SU-DHL-6 (cell line): ENCODE data around the gene C15orf40.

ENCODE experiments used
- H2AFZ ChIP-seq: fragments of 200-600 bp; sonication (generic); 2 replicates; pipeline ENCODE4 v1.6.1; 2014; ENCODE audit warnings: low read depth, mild to moderate bottlenecking, moderate library complexity, mixed read lengths, antibody characterized with exemption, low read length; ENCODE audit not compliant: severe bottlenecking
- H3F3A ChIP-seq: fragments of 200-600 bp; shearing (Covaris generic); 2 replicates; pipeline ENCODE4 v1.6.0; 2016; ENCODE audit warnings: antibody characterized with exemption, mild to moderate bottlenecking; ENCODE audit not compliant: insufficient read depth
- H3K27ac ChIP-seq: fragments of 200-600 bp; sonication (generic); 2 replicates; pipeline ENCODE4 v1.5.1; 2016; ENCODE audit warnings: low read depth, mild to moderate bottlenecking, low read length, moderate library complexity, mixed read lengths
- H3K27me3 ChIP-seq: fragments of 200-600 bp; sonication (generic), shearing (Covaris generic); 2 replicates; pipeline ENCODE4 v1.6.0; 2014; ENCODE audit warnings: mild to moderate bottlenecking, low read length
- H3K36me3 ChIP-seq: fragments of 200-600 bp; sonication (generic); 2 replicates; pipeline ENCODE4 v1.6.1; 2014; ENCODE audit warnings: mild to moderate bottlenecking, low read length, mixed read lengths
- H3K4me2 ChIP-seq: fragments of 300-600, 200-600 bp; shearing (Covaris generic), sonication (generic); 2 replicates; pipeline ENCODE4 v1.6.0; 2014; ENCODE audit warnings: low read length, low read depth, mild to moderate bottlenecking; ENCODE audit not compliant: poor library complexity, severe bottlenecking
- H3K4me3 ChIP-seq: fragments of 200-600 bp; sonication (generic); 2 replicates; pipeline ENCODE4 v1.5.1; 2014; ENCODE audit warnings: antibody characterized with exemption, low read length, mild to moderate bottlenecking, mixed read lengths; ENCODE audit not compliant: insufficient read depth, poor library complexity, severe bottlenecking
- H3K79me2 ChIP-seq: fragments of 200-600 bp; sonication (generic); 2 replicates; pipeline ENCODE4 v1.6.1; 2014; ENCODE audit warnings: mild to moderate bottlenecking, low read length, moderate library complexity; ENCODE audit not compliant: insufficient read depth
- H3K9ac ChIP-seq: fragments of 200-600 bp; sonication (generic); 2 replicates; pipeline ENCODE4 v1.7.0; 2014; ENCODE audit warnings: mild to moderate bottlenecking, low read length
- H3K9me2 ChIP-seq: fragments of 200-600 bp; sonication (generic); replicated peaks from 2 replicates; pipeline ENCODE4 v1.6.1; 2014; ENCODE audit warnings: low read length; ENCODE audit not compliant: insufficient read depth
- H3K9me3 ChIP-seq: fragments of 200-600 bp; sonication (generic); 2 replicates; pipeline ENCODE4 v1.6.1; 2014; ENCODE audit warnings: low read length, mixed read lengths; ENCODE audit not compliant: insufficient read depth
- H4K20me1 ChIP-seq: fragments of 200-600 bp; sonication (generic); 2 replicates; pipeline ENCODE4 v1.6.1; 2014; ENCODE audit warnings: low read depth, mild to moderate bottlenecking, antibody characterized with exemption, low read length, moderate library complexity, mixed read lengths
- EZH2phosphoT487 ChIP-seq: fragments of 200-600 bp; sonication (generic), shearing (Covaris generic); conservative IDR thresholded peaks from 2 replicates; pipeline ENCODE4 v1.6.1; 2018; ENCODE audit warnings: mild to moderate bottlenecking, antibody characterized with exemption, low read length, moderate library complexity, mixed read lengths
- TF ChIP-seq, protein P1 (sequence below): fragments of 200-600 bp; sonication (generic); IDR thresholded peaks from one replicate; pipeline ENCODE4 v1.5.1; 2017; ENCODE audit warnings: antibody characterized with exemption, mild to moderate bottlenecking, low read length, moderate library complexity; ENCODE audit not compliant: insufficient read depth, poor library complexity, severe bottlenecking

Gene C15orf40

DNA sequence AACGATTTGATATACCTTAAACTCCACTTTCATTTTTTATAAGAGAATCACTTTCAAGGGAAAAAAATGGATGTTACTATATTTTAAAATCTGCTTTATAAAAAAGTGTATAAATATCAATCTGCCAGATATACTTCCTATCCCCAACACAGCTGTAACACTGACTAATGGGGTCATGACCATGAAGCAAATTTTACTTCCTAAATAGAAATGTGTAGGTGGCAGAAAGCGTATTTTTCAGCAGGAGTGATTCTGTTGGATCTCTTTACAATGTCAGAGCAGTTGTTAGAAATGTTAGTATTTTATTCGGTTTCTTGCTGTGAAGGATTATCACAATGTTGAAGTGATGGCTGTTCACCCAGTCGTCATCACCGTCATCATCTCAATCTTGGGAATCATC lies 5.5 kb upstream of the C15orf40 start:
- Histone ChIP-seq H3K36me3 (peaks cover 30% of the 10 kb centered on the region), H3K27ac (no peak overlapping the region), H4K20me1 (no peaks in the 10 kb centered on the region), H3K4me2 (no peak overlapping the region), H3K4me3 (no peak overlapping the region), H3K27me3 (no peaks in the 10 kb centered on the region), H3K9ac (no peak overlapping the region), H2AFZ (no peak overlapping the region), H3K9me3 (no peaks in the 10 kb centered on the region), H3K9me2 (no peaks in the 10 kb centered on the region), H3K79me2 (peaks cover 11% of the 10 kb centered on the region; the same call in 1 of the 2 replicates), H3F3A (peaks cover 50% of the 10 kb centered on the region)
- TF ChIP-seq, protein P1, sequence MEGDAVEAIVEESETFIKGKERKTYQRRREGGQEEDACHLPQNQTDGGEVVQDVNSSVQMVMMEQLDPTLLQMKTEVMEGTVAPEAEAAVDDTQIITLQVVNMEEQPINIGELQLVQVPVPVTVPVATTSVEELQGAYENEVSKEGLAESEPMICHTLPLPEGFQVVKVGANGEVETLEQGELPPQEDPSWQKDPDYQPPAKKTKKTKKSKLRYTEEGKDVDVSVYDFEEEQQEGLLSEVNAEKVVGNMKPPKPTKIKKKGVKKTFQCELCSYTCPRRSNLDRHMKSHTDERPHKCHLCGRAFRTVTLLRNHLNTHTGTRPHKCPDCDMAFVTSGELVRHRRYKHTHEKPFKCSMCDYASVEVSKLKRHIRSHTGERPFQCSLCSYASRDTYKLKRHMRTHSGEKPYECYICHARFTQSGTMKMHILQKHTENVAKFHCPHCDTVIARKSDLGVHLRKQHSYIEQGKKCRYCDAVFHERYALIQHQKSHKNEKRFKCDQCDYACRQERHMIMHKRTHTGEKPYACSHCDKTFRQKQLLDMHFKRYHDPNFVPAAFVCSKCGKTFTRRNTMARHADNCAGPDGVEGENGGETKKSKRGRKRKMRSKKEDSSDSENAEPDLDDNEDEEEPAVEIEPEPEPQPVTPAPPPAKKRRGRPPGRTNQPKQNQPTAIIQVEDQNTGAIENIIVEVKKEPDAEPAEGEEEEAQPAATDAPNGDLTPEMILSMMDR: no peak
- no peak for TF ChIP-seq EZH2phosphoT487

DNA sequence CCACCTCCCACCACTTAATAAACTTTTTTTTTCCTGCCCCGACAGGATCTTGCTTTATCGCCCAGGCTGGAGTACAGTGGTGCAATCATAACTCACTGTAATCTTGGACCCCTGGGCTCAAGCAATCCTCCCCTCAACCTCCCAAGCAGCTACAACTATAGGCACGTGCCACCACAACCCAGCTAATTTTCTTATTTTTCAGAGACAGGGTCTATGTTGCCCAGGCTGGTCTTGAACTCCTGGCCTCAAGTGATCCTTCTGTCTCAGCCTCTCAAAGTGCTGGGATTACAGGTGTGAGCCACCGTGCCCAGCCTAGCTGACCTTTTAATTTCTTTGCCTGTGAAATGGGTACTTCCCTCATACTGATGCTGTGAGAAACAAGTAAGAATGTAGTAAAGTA lies 3.9 kb upstream of the C15orf40 start:
- Histone ChIP-seq H3K9ac (no peak overlapping the region), H3K9me2 (no peaks in the 10 kb centered on the region)
- TF ChIP-seq, protein P1: no peak
- TF ChIP-seq EZH2phosphoT487: no peak

GRCh38 chr15:83014205-83014653 lies 2.8 kb upstream of the C15orf40 start:
- Histone ChIP-seq H3K79me2 (peaks cover 27% of the 10 kb centered on the region), H3F3A (peaks cover 49% of the 10 kb centered on the region), H3K27ac (no peak overlapping the region), H3K4me3 (no peak overlapping the region), H3K9me2 (no peaks in the 10 kb centered on the region), H3K36me3 (peaks cover 20% of the 10 kb centered on the region; the same call in 1 of the 2 replicates), H3K9ac (no peak overlapping the region), H3K27me3 (no peaks in the 10 kb centered on the region), H2AFZ (no peak overlapping the region), H4K20me1 (no peaks in the 10 kb centered on the region), H3K9me3 (no peaks in the 10 kb centered on the region), H3K4me2 (peak overlapping the region; percentile 26)
- no peak for TF ChIP-seq EZH2phosphoT487
- TF ChIP-seq, protein P1: no peak

More for the DNA sequence above, 3.9 kb upstream of the C15orf40 start:
- no peak overlapping the region for H3K4me3 ChIP-seq
- H3K79me2 ChIP-seq: peaks cover 18% of the 10 kb centered on the region
- no peaks in the 10 kb centered on the region for H3K27me3 ChIP-seq
- no peak overlapping the region for H3K27ac ChIP-seq
- H3F3A ChIP-seq: peaks cover 50% of the 10 kb centered on the region
- no peak overlapping the region for H3K4me2 ChIP-seq
- H4K20me1 ChIP-seq: no peaks in the 10 kb centered on the region
- peaks cover 22% of the 10 kb centered on the region for H3K36me3 ChIP-seq
- no peaks in the 10 kb centered on the region for H3K9me3 ChIP-seq
- H2AFZ ChIP-seq: no peak overlapping the region
